H9 (cell line): ENCODE measurements around the gene C1S. TPM values are rescaled to one million over a fixed set of nuclear protein-coding genes. Genes with fewer than 3 reads are reported as not detected.

Experiments
- DNase-seq: peaks from one replicate; pipeline ENCODE4 v3.0.0-alpha.2; 2017
- H2AFZ ChIP-seq: one replicate; pipeline ENCODE4 v1.6.1; 2013; ENCODE audit warnings: mild to moderate bottlenecking, low read length, control low read depth, moderate library complexity
- H2AK5ac ChIP-seq: 2 replicates; pipeline ENCODE4 v1.6.1; 2013; ENCODE audit warnings: low read length, control low read depth, mixed read lengths; ENCODE audit not compliant: insufficient read length
- H2BK120ac ChIP-seq: one replicate; pipeline ENCODE4 v1.6.1; 2013; ENCODE audit warnings: low read depth, mild to moderate bottlenecking, low read length, control low read depth, inconsistent platforms; ENCODE audit not compliant: poor library complexity, severe bottlenecking
- H2BK12ac ChIP-seq: 2 replicates; pipeline ENCODE4 v1.6.1; 2013; ENCODE audit warnings: low read length, control low read depth, mixed read lengths, low read depth; ENCODE audit not compliant: insufficient read length
- H2BK15ac ChIP-seq: 2 replicates; pipeline ENCODE4 v1.6.1; 2013; ENCODE audit warnings: low read depth, low read length, control low read depth
- H2BK20ac ChIP-seq: one replicate; pipeline ENCODE4 v1.6.1; 2013; ENCODE audit warnings: low read depth, mild to moderate bottlenecking, low read length, control low read depth, inconsistent platforms; ENCODE audit not compliant: poor library complexity, severe bottlenecking
- H2BK5ac ChIP-seq: 2 replicates; pipeline ENCODE4 v1.6.1; 2013; ENCODE audit warnings: low read length, control low read depth, mixed read lengths; ENCODE audit not compliant: insufficient read length
- H3K14ac ChIP-seq: 2 replicates; pipeline ENCODE4 v1.6.1; 2013; ENCODE audit warnings: low read length, control low read depth; ENCODE audit not compliant: insufficient read depth
- H3K18ac ChIP-seq: 2 replicates; pipeline ENCODE4 v1.6.1; 2013; ENCODE audit warnings: low read depth, mild to moderate bottlenecking, mixed read lengths, low read length, control low read depth; ENCODE audit not compliant: insufficient read length
- H3K23ac ChIP-seq: 2 replicates; pipeline ENCODE4 v1.6.1; 2013; ENCODE audit warnings: low read length, control low read depth, mixed read lengths, low read depth; ENCODE audit not compliant: insufficient read length
- H3K23me2 ChIP-seq: 2 replicates; pipeline ENCODE4 v1.6.1; 2013; ENCODE audit warnings: low read depth, mild to moderate bottlenecking, mixed read lengths, low read length, control low read depth; ENCODE audit not compliant: insufficient read length, poor library complexity, severe bottlenecking
- H3K27ac ChIP-seq: 2 replicates; pipeline ENCODE4 v1.5.1; 2013; ENCODE audit warnings: low read length, control low read depth, mixed read lengths, low read depth; ENCODE audit not compliant: insufficient read length
- H3K27me3 ChIP-seq: 2 replicates; pipeline ENCODE4 v1.6.1; 2013; ENCODE audit warnings: low read length, control low read depth, inconsistent platforms; ENCODE audit not compliant: insufficient read depth
- H3K4ac ChIP-seq: 2 replicates; pipeline ENCODE4 v1.6.1; 2013; ENCODE audit warnings: low read depth, mild to moderate bottlenecking, control low read depth, inconsistent platforms, low read length, moderate library complexity
- H3K4me1 ChIP-seq: 2 replicates; pipeline ENCODE4 v1.6.1; 2013; ENCODE audit warnings: low read length, control low read depth, inconsistent platforms; ENCODE audit not compliant: insufficient read depth
- H3K4me2 ChIP-seq: 2 replicates; pipeline ENCODE4 v1.6.1; 2013; ENCODE audit warnings: low read length, control low read depth, mixed read lengths; ENCODE audit not compliant: insufficient read length, insufficient read depth
- H3K56ac ChIP-seq: 2 replicates; pipeline ENCODE4 v1.6.1; 2013; ENCODE audit warnings: low read depth, mild to moderate bottlenecking, mixed read lengths, low read length, control low read depth; ENCODE audit not compliant: insufficient read length
- H3K79me1 ChIP-seq: 2 replicates; pipeline ENCODE4 v1.6.1; 2013; ENCODE audit warnings: low read depth, mild to moderate bottlenecking, moderate library complexity, low read length, control low read depth, inconsistent platforms; ENCODE audit not compliant: insufficient read depth, poor library complexity, severe bottlenecking
- H3K79me2 ChIP-seq: 2 replicates; pipeline ENCODE4 v1.6.1; 2013; ENCODE audit warnings: low read length, control low read depth, inconsistent platforms; ENCODE audit not compliant: insufficient read depth
- H3K9ac ChIP-seq: 2 replicates; pipeline ENCODE4 v1.6.1; 2013; ENCODE audit warnings: low read length, control low read depth, mixed read lengths; ENCODE audit not compliant: insufficient read length; ENCODE audit errors: extremely low read depth
- H3K9me3 ChIP-seq: one replicate; pipeline ENCODE4 v1.6.1; 2013; ENCODE audit warnings: low read depth, low read length, inconsistent platforms; ENCODE audit not compliant: control insufficient read depth
- H3T11ph ChIP-seq: one replicate; pipeline ENCODE4 v1.6.1; 2013; ENCODE audit warnings: mild to moderate bottlenecking, low read length, control low read depth, inconsistent platforms
- H4K20me1 ChIP-seq: one replicate; pipeline ENCODE4 v1.6.1; 2013; ENCODE audit not compliant: control insufficient read depth, insufficient read length, insufficient read depth
- H4K5ac ChIP-seq: 2 replicates; pipeline ENCODE4 v1.6.1; 2013; ENCODE audit warnings: low read depth, mild to moderate bottlenecking, mixed read lengths, low read length, control low read depth; ENCODE audit not compliant: insufficient read length
- H4K8ac ChIP-seq: replicated peaks from 2 replicates; pipeline ENCODE4 v1.6.1; 2013; ENCODE audit warnings: low read length, control low read depth, mixed read lengths, low read depth; ENCODE audit not compliant: insufficient read length
- H4K91ac ChIP-seq: 2 replicates; pipeline ENCODE4 v1.6.1; 2013; ENCODE audit warnings: low read depth, mild to moderate bottlenecking, moderate library complexity, mixed read lengths, low read length, control low read depth; ENCODE audit not compliant: insufficient read length
- H3K27ac Mint-ChIP-seq, 3 experiments: 2 replicates in 2 of 3; 3 replicates in 1 of 3; pipeline ENCODE4 v1.8.0; 2020 to 2021; ENCODE audit warnings: mixed read lengths in 3 of 3, mild to moderate bottlenecking in 1 of 3, moderate library complexity in 1 of 3
- H3K27me3 Mint-ChIP-seq: 2 replicates; pipeline ENCODE4 v1.8.0; 2021; ENCODE audit warnings: low read depth, mild to moderate bottlenecking, moderate library complexity, mixed read lengths
- H3K36me3 Mint-ChIP-seq, 3 experiments: 2 replicates in 2 of 3; 3 replicates in 1 of 3; pipeline ENCODE4 v1.8.0; 2020 to 2021; ENCODE audit warnings: low read depth in 3 of 3, mixed read lengths in 3 of 3; ENCODE audit not compliant: insufficient read depth in 1 of 3
- H3K4me1 Mint-ChIP-seq, 2 experiments: 2 replicates each; pipeline ENCODE4 v1.8.0; 2020; ENCODE audit warnings: mixed read lengths in 2 of 2
- H3K4me3 Mint-ChIP-seq, 2 experiments: 2 replicates in 1 of 2; 3 replicates in 1 of 2; pipeline ENCODE4 v1.8.0; 2020 to 2021; ENCODE audit warnings: mild to moderate bottlenecking in 2 of 2, mixed read lengths in 2 of 2, moderate library complexity in 1 of 2
- H3K9me3 Mint-ChIP-seq, 2 experiments: 2 replicates in 1 of 2; 3 replicates in 1 of 2; pipeline ENCODE4 v1.8.0; 2020; ENCODE audit warnings: mild to moderate bottlenecking in 2 of 2, mixed read lengths in 2 of 2, moderate library complexity in 1 of 2
- CTCF ChIP-seq: fragments of 200-600 bp; sonication (generic); conservative IDR thresholded peaks from 3 replicates; pipeline ENCODE4 v1.8.0; 2021; ENCODE audit warnings: antibody characterized with exemption, mild to moderate bottlenecking
- WGBS: extraction: QIAGEN DNeasy Blood & Tissue Kit; methylation state at CpG from one replicate; pipeline ENCODE4 v1.1.7; 2013; ENCODE audit warnings: missing lambda C conversion rate, low lambda C conversion rate, mixed read lengths; ENCODE audit not compliant: insufficient read length; ENCODE audit errors: extremely low coverage; 5-methylcytosine and 5-hydroxymethylcytosine counted together
- total RNA-seq: library from RNA; stranded (reverse); gene quantifications from 2 replicates; pipeline ENCODE4 v1.2.1, GENCODE V29; 2021

The C1S gene
- total RNA-seq, 1 experiment from 2014 or later: 4.2 TPM

GRCh38 chr12:7072554-7072953 is 12.0 kb downstream of the C1S start:
- no CpG with 5 or more reads among the region's 6 CpGs for WGBS
- H3K23ac ChIP-seq: no peak overlapping the region
- no peak overlapping the region for H3K56ac ChIP-seq
- TF ChIP-seq CTCF: no peak
- H3K79me1 ChIP-seq: no peaks in the 10 kb centered on the region
- H3K9me3 ChIP-seq: no peaks in the 10 kb centered on the region
- H2AFZ ChIP-seq: no peak overlapping the region
- no peak overlapping the region for H3K27ac ChIP-seq
- peaks cover 14% of the 10 kb centered on the region for H3K27me3 Mint-ChIP-seq
- no peak overlapping the region for H4K91ac ChIP-seq
- H3K4me2 ChIP-seq: no peak overlapping the region
- H3K4me3 Mint-ChIP-seq: no peak overlapping the region
- H3K36me3 Mint-ChIP-seq: no peaks in the 10 kb centered on the region
- H3K27ac Mint-ChIP-seq: no peak overlapping the region
- H3K9ac ChIP-seq: no peak overlapping the region
- no peaks in the 10 kb centered on the region for H3K4me1 ChIP-seq
- H3K18ac ChIP-seq: no peak overlapping the region
- DNase-seq: no peak
- H2AK5ac ChIP-seq: no peak overlapping the region
- no peak overlapping the region for H2BK20ac ChIP-seq
- no peak overlapping the region for H3T11ph ChIP-seq
- no peaks in the 10 kb centered on the region; a peak in 1 of 5 replicates for H3K9me3 Mint-ChIP-seq
- no peak overlapping the region for H2BK5ac ChIP-seq
- no peaks in the 10 kb centered on the region for H3K79me2 ChIP-seq
- no peak overlapping the region for H2BK120ac ChIP-seq
- 0 out of 4 replicates have a peak, but pooled peaks cover 0 to 2% of the 10 kb centered on the region in 2 experiments for H3K4me1 Mint-ChIP-seq
- no peak overlapping the region for H4K5ac ChIP-seq
- no peak overlapping the region for H3K4ac ChIP-seq
- H4K20me1 ChIP-seq: no peaks in the 10 kb centered on the region
- no peak overlapping the region for H3K14ac ChIP-seq
- no peaks in the 10 kb centered on the region for H3K23me2 ChIP-seq
- no peak overlapping the region for H2BK12ac ChIP-seq
- no peaks in the 10 kb centered on the region for H3K27me3 ChIP-seq
- no peak overlapping the region for H4K8ac ChIP-seq
- H2BK15ac ChIP-seq: no peak overlapping the region
